ENCODE data around the gene ZC3H14. TPM values are rescaled to one million over a fixed set of nuclear protein-coding genes. Genes with fewer than 3 reads are reported as not detected.

ZC3H14 gene
- total and polyA plus RNA-seq, 12 donors = 26.5 to 91.6 (median 53.3) TPM

DNA sequence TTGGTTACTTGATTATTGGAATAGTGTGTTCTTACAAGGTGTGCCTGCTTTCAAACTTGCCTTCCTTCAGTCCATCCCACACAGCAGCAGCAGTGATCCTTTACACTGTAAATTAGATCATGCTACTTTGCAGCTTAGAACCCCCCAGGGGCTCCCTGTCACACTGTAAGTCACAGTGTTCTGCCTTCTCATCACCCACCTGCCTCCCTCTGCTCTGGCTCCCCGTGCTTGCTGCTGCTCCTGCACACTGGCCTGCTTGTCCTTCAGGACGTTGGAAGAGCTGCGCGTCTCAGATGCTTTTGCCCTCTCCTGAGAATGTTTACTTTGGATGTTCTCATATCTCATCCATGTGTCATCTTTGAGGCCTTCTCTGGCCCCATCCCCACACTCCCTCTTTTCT lies 27.3 kb downstream of the ZC3H14 start:
- H3K27me3 ChIP-seq = no peaks in the 10 kb centered on the region
- WGBS, 4 donors = 41 to 45% (median 42%) methylated on average over 4 of the region's 4 CpGs
- peaks cover 0 to 47% of the 10 kb centered on the region in 2 donors for H3K36me3 ChIP-seq (replicated peaks in 1 of 2)
- H3K27ac ChIP-seq = no peak overlapping the region
- TF ChIP-seq, protein P1, sequence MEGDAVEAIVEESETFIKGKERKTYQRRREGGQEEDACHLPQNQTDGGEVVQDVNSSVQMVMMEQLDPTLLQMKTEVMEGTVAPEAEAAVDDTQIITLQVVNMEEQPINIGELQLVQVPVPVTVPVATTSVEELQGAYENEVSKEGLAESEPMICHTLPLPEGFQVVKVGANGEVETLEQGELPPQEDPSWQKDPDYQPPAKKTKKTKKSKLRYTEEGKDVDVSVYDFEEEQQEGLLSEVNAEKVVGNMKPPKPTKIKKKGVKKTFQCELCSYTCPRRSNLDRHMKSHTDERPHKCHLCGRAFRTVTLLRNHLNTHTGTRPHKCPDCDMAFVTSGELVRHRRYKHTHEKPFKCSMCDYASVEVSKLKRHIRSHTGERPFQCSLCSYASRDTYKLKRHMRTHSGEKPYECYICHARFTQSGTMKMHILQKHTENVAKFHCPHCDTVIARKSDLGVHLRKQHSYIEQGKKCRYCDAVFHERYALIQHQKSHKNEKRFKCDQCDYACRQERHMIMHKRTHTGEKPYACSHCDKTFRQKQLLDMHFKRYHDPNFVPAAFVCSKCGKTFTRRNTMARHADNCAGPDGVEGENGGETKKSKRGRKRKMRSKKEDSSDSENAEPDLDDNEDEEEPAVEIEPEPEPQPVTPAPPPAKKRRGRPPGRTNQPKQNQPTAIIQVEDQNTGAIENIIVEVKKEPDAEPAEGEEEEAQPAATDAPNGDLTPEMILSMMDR (IDR thresholded peaks at IDR 0.05) = no peak
- TF ChIP-seq POLR2A (IDR thresholded peaks at IDR 0.05) = no peak
- H3K4me1 ChIP-seq (replicated peaks in 1 of 2) = peaks cover 0 to 3% of the 10 kb centered on the region in 2 donors
- intact Hi-C loops (cut with DNase I) = no loop called here
- no peaks in the 10 kb centered on the region for H3K9me3 ChIP-seq (replicated peaks in 1 of 3)
- DNase-seq = no peak
- H3K4me3 ChIP-seq = no peak overlapping the region

DNA sequence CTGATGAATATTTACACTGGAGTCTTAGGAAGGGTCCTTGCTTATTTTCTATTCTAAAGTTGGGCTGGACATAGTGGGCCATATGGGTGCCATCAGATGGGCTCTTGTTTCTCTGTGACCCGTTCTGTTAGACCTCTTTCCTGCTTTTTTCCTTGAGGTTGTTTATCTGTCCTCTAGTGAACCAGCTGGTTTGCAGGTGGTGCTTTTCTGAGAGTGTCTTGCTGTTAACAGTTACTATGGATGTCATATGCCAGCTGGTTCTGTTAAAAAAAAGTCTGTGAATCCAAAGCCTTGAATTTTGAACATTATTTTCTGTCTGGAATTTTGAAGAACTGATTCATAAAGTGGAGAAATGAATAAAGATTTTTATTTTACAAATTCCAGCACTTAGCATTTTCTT lies 29.2 kb downstream of the ZC3H14 start:
- intact Hi-C loops (cut with DNase I) = no loop called here
- H3K9me3 ChIP-seq (replicated peaks in 1 of 3) = no peaks in the 10 kb centered on the region
- H3K4me1 ChIP-seq (replicated peaks in 1 of 2) = peaks cover 0 to 3% of the 10 kb centered on the region in 2 donors
- H3K4me3 ChIP-seq = no peak overlapping the region
- TF ChIP-seq, protein P1 (IDR thresholded peaks at IDR 0.05) = no peak
- TF ChIP-seq POLR2A (IDR thresholded peaks at IDR 0.05) = no peak
- H3K27me3 ChIP-seq = no peaks in the 10 kb centered on the region
- H3K36me3 ChIP-seq (replicated peaks in 1 of 2) = peaks cover 0 to 42% of the 10 kb centered on the region in 2 donors
- WGBS, 4 donors = 0 to 57% (median 42%) methylated on average over 1 of the region's 1 CpG
- no peak for DNase-seq
- H3K27ac ChIP-seq = no peak overlapping the region

DNA sequence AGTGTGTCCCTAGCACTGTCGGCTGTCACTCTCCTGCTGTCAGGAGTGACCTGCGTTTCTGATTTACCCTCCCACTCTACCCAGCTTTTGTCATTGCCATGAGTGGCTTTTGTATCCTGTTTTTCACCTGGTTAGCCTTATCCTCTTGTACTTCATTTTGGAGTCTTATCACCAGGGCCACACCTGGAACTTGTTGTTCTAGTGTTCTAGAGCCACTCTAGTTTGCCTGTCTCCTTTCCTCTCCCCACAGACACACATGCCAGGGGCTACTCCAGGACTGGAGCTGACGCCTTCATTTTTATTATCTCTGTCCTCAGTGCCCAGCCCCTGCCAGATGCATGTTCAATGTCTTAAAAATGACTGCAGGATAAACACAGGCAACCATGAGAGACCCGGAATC lies 34.2 kb downstream of the ZC3H14 start:
- Histone ChIP-seq H3K27ac (no peak overlapping the region), H3K9me3 (replicated peaks in 1 of 3) (no peaks in the 10 kb centered on the region), H3K27me3 (no peaks in the 10 kb centered on the region), H3K36me3 (replicated peaks in 1 of 2) (peaks cover 0 to 63% of the 10 kb centered on the region in 2 donors), H3K4me3 (no peak overlapping the region), H3K4me1 (replicated peaks in 1 of 2) (no peaks in the 10 kb centered on the region)
- DNase-seq = no peak
- intact Hi-C loops (cut with DNase I) = no loop called here
- 80 to 94% (median 91%) methylated on average over 4 of the region's 4 CpGs for WGBS, 4 donors
- no peak for TF ChIP-seq POLR2A (IDR thresholded peaks at IDR 0.05)
- TF ChIP-seq, protein P1 (IDR thresholded peaks at IDR 0.05) = no peak

DNA sequence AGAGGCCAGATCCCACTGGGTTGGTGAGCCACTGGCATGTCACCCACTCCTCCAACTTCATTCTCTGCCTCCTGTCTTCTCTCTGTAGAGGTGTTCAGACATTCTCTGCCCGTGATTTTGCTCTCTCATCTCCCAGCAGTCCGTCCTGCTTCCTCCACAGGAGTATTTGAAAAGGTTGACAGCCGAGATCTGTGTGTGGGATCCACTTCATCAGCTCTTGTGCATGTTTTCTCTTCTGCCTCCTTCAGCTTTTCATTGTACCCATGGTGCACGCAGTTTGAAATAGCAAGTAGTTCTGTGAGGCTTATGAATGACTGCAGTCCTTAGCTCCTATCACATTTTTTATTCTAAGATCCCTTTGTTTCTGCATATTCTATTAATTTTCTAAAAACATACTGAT lies 34.8 kb downstream of the ZC3H14 start:
- Histone ChIP-seq H3K27me3 (no peaks in the 10 kb centered on the region), H3K4me3 (no peak overlapping the region), H3K27ac (no peak overlapping the region), H3K4me1 (replicated peaks in 1 of 2) (no peaks in the 10 kb centered on the region), H3K9me3 (replicated peaks in 1 of 3) (no peaks in the 10 kb centered on the region), H3K36me3 (replicated peaks in 1 of 2) (peaks cover 0 to 68% of the 10 kb centered on the region in 2 donors)
- 90 to 95% (median 94%) methylated on average over 4 of the region's 4 CpGs for WGBS, 4 donors
- intact Hi-C loops (cut with DNase I) = no loop called here
- TF ChIP-seq, protein P1 (IDR thresholded peaks at IDR 0.05) = no peak
- TF ChIP-seq POLR2A (IDR thresholded peaks at IDR 0.05) = no peak
- DNase-seq = no peak

All from adrenal gland (tissue), 12 donors.